Caco-2 (cell line): Measurements from ENCODE around the gene ST8SIA2. TPM values are rescaled to one million over a fixed set of nuclear protein-coding genes. Genes with fewer than 3 reads are reported as not detected.

Experiments used
- BruUV-seq: library from RNA; stranded (reverse); fragments of 400-500 nt; replicated peaks from 2 replicates; lab custom pipeline; 2021; lab: Mats Ljungman, UMichigan
- CTCF ChIA-PET: fragments of 300-600 bp; sonication (Branson Sonifier 250); formaldehyde crosslinking; loops from one replicate; lab custom pipeline; 2022; ENCODE audit warnings: antibody characterized with exemption; lab: Charles Lee
- POLR2A ChIA-PET: fragments of 300-600 bp; sonication (Branson Sonifier 250); formaldehyde crosslinking; loops from one replicate; lab custom pipeline; 2022; ENCODE audit warnings: antibody characterized with exemption; lab: Charles Lee
- DNase-seq, 2 experiments: peaks; one replicate each; pipeline versions ENCODE4 v3.0.0 to v3.0.0-alpha.2; 2020 to 2022
- H3K27me3 ChIP-seq: replicated peaks from 2 replicates; pipeline ENCODE4 v1.6.0; 2011; ENCODE audit warnings: low read length; ENCODE audit not compliant: control insufficient read depth, insufficient read depth
- H3K36me3 ChIP-seq: 2 replicates; pipeline ENCODE4 v1.5.1; 2011; ENCODE audit warnings: low read length; ENCODE audit not compliant: control insufficient read depth, insufficient read depth
- H3K4me1 ChIP-seq: fragments of 250-450 bp; sonication (Bioruptor Pico); 2 replicates; pipeline ENCODE4 v1.5.1; 2020; ENCODE audit warnings: mild to moderate bottlenecking
- H3K4me3 ChIP-seq: 2 replicates; pipeline ENCODE4 v1.5.1; 2011; ENCODE audit warnings: low read depth, mild to moderate bottlenecking, control low read depth, low read length
- H3K9me3 ChIP-seq: fragments of 250-450 bp; sonication (Bioruptor Pico); 2 replicates; pipeline ENCODE4 v1.5.1; 2020; ENCODE audit warnings: mild to moderate bottlenecking, moderate library complexity
- H3K27ac Mint-ChIP-seq: one replicate; pipeline ENCODE4 v1.8.0; 2022; ENCODE audit warnings: mixed read lengths; ENCODE audit not compliant: unreplicated experiment
- H3K27me3 Mint-ChIP-seq: one replicate; pipeline ENCODE4 v1.8.0; 2022; ENCODE audit warnings: mixed read lengths; ENCODE audit not compliant: insufficient read depth, unreplicated experiment
- H3K36me3 Mint-ChIP-seq: one replicate; pipeline ENCODE4 v1.8.0; 2022; ENCODE audit warnings: mild to moderate bottlenecking, mixed read lengths; ENCODE audit not compliant: insufficient read depth, unreplicated experiment
- H3K4me1 Mint-ChIP-seq: one replicate; pipeline ENCODE4 v1.8.0; 2022; ENCODE audit warnings: low read depth, mixed read lengths; ENCODE audit not compliant: unreplicated experiment
- H3K4me3 Mint-ChIP-seq: one replicate; pipeline ENCODE4 v1.8.0; 2022; ENCODE audit warnings: mild to moderate bottlenecking, moderate library complexity, mixed read lengths; ENCODE audit not compliant: unreplicated experiment
- H3K9me3 Mint-ChIP-seq: one replicate; pipeline ENCODE4 v1.8.0; 2022; ENCODE audit warnings: mixed read lengths; ENCODE audit not compliant: unreplicated experiment
- CTCF ChIP-seq, 2 experiments: fragments of 200-600 bp in 1 of 2; IDR thresholded peaks; 1 replicate in 1 of 2; 2 replicates in 1 of 2; pipeline versions ENCODE4 v1.5.1 to v1.8.0; 2011 to 2022; ENCODE audit warnings: antibody characterized with exemption in 1 of 2, control low read depth in 1 of 2, inconsistent platforms in 1 of 2, low read depth in 1 of 2, low read length in 1 of 2, mild to moderate bottlenecking in 1 of 2, moderate library complexity in 1 of 2; ENCODE audit not compliant: insufficient read depth in 1 of 2, severe bottlenecking in 1 of 2, unreplicated experiment in 1 of 2
- intact Hi-C: fragments of 100-400 bp; cut with micrococcal nuclease; formaldehyde crosslinking; loops from one replicate; pipeline ENCODE4 v1.10.0; 2022; ENCODE audit not compliant: unreplicated experiment
- total RNA-seq: library from RNA; stranded (reverse); gene quantifications from 2 replicates; pipeline ENCODE4 v1.2.3, GENCODE V29; 2022

The ST8SIA2 gene
- total RNA-seq, 1 experiment from 2014 or later = not detected

DNA sequence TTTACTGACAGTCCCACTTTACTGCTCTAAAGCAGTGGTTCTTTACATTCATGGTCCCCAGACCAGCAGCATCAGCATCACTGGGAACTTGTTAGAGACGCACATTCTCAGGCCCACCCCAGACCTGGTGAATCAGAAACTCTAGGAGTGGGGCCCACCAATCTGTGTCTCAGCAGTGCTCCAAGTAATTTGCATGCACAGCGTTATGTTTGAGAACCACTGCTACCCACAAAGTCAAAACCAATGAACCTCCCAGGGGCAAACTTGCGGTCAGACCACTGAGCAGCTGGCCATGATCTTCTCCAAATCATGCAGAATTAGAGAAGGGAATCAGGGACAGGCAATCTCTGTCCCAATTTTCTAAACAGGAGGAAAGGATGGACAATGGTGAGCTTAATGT is 58.5 kb downstream of the ST8SIA2 start:
- Mint-ChIP-seq H3K27me3 (peaks cover 5% of the 10 kb centered on the region), H3K4me3 (no peak overlapping the region), H3K9me3 (no peaks in the 10 kb centered on the region), H3K36me3 (no peaks in the 10 kb centered on the region), H3K4me1 (no peaks in the 10 kb centered on the region), H3K27ac (no peak overlapping the region)
- Histone ChIP-seq H3K4me3 (no peak overlapping the region), H3K9me3 (no peaks in the 10 kb centered on the region), H3K4me1 (no peaks in the 10 kb centered on the region), H3K27me3 (no peaks in the 10 kb centered on the region; the same call in none of the 2 replicates), H3K36me3 (no peaks in the 10 kb centered on the region)
- DNase-seq = no peak
- TF ChIP-seq CTCF (IDR thresholded peaks at IDR 0.05; ENCODE audit: insufficient read depth in 1 of 2, low read depth in 1 of 2, low read length in 1 of 2, severe bottlenecking in 1 of 2, unreplicated experiment in 1 of 2) = no peak
- CTCF ChIA-PET = no interaction called here
- BruUV-seq = no TSS peak
- intact Hi-C loops = no loop called here
- POLR2A ChIA-PET = no interaction called here

DNA sequence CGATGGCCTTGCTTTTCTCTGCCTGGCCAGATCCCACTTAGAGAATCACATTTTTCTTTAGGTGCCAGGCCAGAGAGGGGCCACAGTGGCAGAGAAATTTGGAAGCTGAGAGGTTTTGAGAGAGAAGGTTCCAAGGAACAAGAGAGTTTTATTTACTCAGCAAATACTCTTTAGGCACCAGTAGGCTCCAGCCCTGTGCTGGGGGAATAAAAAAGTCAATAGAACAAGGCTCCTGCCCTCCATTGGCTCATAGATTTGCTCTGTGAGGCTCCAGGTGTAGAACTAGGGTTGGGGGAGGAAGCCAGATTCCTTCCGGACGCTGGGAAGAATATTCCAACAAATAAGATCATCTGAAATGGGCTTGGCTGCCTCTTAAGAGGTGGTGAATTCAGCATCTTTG is 59.9 kb downstream of the ST8SIA2 start:
- Histone ChIP-seq H3K4me1 (no peaks in the 10 kb centered on the region), H3K4me3 (no peak overlapping the region), H3K36me3 (no peaks in the 10 kb centered on the region), H3K9me3 (no peaks in the 10 kb centered on the region), H3K27me3 (peaks cover 2% of the 10 kb centered on the region)
- DNase-seq = no peak
- TF ChIP-seq CTCF (IDR thresholded peaks at IDR 0.05; ENCODE audit: insufficient read depth in 1 of 2, low read depth in 1 of 2, low read length in 1 of 2, severe bottlenecking in 1 of 2, unreplicated experiment in 1 of 2) = no peak
- H3K9me3 Mint-ChIP-seq = no peaks in the 10 kb centered on the region
- H3K36me3 Mint-ChIP-seq = no peaks in the 10 kb centered on the region
- intact Hi-C loops = no loop called here
- peaks cover 11% of the 10 kb centered on the region for H3K27me3 Mint-ChIP-seq
- POLR2A ChIA-PET = no interaction called here
- no peak overlapping the region for H3K4me3 Mint-ChIP-seq
- H3K27ac Mint-ChIP-seq = no peak overlapping the region
- BruUV-seq = no TSS peak
- CTCF ChIA-PET = no interaction called here
- no peaks in the 10 kb centered on the region for H3K4me1 Mint-ChIP-seq

DNA sequence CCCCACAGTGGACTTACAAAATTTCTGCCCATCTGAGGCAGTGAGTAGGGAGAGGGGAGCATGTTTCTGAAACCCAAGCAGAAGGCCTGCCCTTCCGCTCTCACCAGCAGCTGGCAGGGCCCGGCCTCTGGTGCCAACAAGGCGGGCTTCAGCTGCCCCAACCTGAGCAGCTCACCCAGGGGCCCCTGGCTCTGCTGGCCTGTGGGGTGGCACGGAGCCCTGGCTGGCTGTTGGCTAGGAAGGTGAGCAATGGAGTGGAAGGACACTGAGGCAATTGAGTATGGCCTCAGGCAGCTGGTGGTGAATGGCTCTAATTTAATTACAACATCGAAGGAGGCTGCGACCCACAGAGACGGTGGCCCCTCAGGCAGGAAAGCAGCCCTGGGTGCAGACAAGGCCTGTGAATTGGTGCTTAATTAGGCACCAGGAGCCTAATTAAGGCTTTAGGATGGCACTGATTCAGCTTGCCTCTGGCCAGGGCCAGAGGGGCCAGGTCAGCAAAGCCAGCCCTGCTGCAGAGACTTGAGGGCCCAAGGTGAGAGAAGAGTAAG is 60.9 kb downstream of the ST8SIA2 start:
- no peak overlapping the region for H3K27ac Mint-ChIP-seq
- no peak overlapping the region for H3K4me3 ChIP-seq
- POLR2A ChIA-PET = no interaction called here
- BruUV-seq = no TSS peak
- H3K36me3 Mint-ChIP-seq = no peaks in the 10 kb centered on the region
- peaks cover 2% of the 10 kb centered on the region for H3K27me3 ChIP-seq
- H3K36me3 ChIP-seq = no peaks in the 10 kb centered on the region
- H3K4me1 Mint-ChIP-seq = no peaks in the 10 kb centered on the region
- H3K9me3 Mint-ChIP-seq = no peaks in the 10 kb centered on the region
- H3K4me1 ChIP-seq = no peaks in the 10 kb centered on the region
- no peak for TF ChIP-seq CTCF (IDR thresholded peaks at IDR 0.05; ENCODE audit: insufficient read depth in 1 of 2, low read depth in 1 of 2, low read length in 1 of 2, severe bottlenecking in 1 of 2, unreplicated experiment in 1 of 2)
- H3K4me3 Mint-ChIP-seq = no peak overlapping the region
- no peaks in the 10 kb centered on the region for H3K9me3 ChIP-seq
- intact Hi-C loops = no loop called here
- H3K27me3 Mint-ChIP-seq = peaks cover 11% of the 10 kb centered on the region
- CTCF ChIA-PET = no interaction called here
- DNase-seq = no peak
